ENCODE measurements around the gene TREM2. TPM values are rescaled to one million over a fixed set of nuclear protein-coding genes. Genes with fewer than 3 reads are reported as not detected.

TREM2 gene
- polyA plus RNA-seq, 1 donor from 2014 or later: not detected

DNA sequence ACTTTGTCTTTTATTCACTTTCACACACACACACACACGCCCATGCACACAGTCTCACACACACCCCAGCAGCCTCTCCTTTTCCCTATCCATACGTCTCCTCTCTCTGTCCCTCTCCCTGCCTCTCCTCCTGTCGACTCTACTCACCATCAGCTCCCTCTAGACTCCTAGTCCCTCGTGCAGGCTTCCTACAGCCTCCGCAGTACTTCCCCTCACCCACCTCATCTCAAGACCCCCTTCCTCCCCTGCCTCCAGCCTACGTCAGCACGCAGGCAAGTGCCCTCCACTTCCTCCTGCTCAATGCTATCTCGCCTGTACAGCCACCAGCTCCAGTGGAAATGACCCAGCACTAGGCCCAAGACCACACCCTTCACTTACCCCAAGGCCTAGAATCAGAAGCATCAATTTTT, 38.9 kb upstream of the TREM2 start:
- Histone ChIP-seq H2AFZ (ENCODE audit: low read depth, low read length) (no peak overlapping the region), H3K9me3 (ENCODE audit: low read length) (no peaks in the 10 kb centered on the region), H3K9ac (ENCODE audit: low read length) (no peak overlapping the region), H3K27ac (ENCODE audit: low read length) (no peak overlapping the region), H3K9me2 (ENCODE audit: insufficient read depth, low read length) (no peaks in the 10 kb centered on the region), H4K20me1 (ENCODE audit: insufficient read depth) (no peaks in the 10 kb centered on the region), H3K4me3 (ENCODE audit: low read length) (no peak overlapping the region), H3K27me3 (ENCODE audit: insufficient read depth, low read depth, low read length) (no peaks in the 10 kb centered on the region), H3K4me2 (ENCODE audit: low read length) (no peak overlapping the region), H3F3A (ENCODE audit: insufficient read depth, low read length, poor library complexity, severe bottlenecking) (no peaks in the 10 kb centered on the region), H3K36me3 (ENCODE audit: insufficient read depth, low read length) (no peaks in the 10 kb centered on the region), H3K79me2 (replicated peaks; ENCODE audit: insufficient read depth, low read length) (no peaks in the 10 kb centered on the region)
- TF ChIP-seq, protein P1, sequence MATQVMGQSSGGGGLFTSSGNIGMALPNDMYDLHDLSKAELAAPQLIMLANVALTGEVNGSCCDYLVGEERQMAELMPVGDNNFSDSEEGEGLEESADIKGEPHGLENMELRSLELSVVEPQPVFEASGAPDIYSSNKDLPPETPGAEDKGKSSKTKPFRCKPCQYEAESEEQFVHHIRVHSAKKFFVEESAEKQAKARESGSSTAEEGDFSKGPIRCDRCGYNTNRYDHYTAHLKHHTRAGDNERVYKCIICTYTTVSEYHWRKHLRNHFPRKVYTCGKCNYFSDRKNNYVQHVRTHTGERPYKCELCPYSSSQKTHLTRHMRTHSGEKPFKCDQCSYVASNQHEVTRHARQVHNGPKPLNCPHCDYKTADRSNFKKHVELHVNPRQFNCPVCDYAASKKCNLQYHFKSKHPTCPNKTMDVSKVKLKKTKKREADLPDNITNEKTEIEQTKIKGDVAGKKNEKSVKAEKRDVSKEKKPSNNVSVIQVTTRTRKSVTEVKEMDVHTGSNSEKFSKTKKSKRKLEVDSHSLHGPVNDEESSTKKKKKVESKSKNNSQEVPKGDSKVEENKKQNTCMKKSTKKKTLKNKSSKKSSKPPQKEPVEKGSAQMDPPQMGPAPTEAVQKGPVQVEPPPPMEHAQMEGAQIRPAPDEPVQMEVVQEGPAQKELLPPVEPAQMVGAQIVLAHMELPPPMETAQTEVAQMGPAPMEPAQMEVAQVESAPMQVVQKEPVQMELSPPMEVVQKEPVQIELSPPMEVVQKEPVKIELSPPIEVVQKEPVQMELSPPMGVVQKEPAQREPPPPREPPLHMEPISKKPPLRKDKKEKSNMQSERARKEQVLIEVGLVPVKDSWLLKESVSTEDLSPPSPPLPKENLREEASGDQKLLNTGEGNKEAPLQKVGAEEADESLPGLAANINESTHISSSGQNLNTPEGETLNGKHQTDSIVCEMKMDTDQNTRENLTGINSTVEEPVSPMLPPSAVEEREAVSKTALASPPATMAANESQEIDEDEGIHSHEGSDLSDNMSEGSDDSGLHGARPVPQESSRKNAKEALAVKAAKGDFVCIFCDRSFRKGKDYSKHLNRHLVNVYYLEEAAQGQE (IDR thresholded peaks at IDR 0.05; ENCODE audit: borderline replicate concordance): no peak
- TF ChIP-seq POLR2AphosphoS5 (IDR thresholded peaks at IDR 0.05): no peak
- no peak for TF ChIP-seq TAF1 (IDR thresholded peaks at IDR 0.05; ENCODE audit: low read depth)
- no peak for TF ChIP-seq MXI1 (conservative IDR thresholded peaks at IDR 0.05; ENCODE audit: poor library complexity, severe bottlenecking)
- TF ChIP-seq, protein P2, sequence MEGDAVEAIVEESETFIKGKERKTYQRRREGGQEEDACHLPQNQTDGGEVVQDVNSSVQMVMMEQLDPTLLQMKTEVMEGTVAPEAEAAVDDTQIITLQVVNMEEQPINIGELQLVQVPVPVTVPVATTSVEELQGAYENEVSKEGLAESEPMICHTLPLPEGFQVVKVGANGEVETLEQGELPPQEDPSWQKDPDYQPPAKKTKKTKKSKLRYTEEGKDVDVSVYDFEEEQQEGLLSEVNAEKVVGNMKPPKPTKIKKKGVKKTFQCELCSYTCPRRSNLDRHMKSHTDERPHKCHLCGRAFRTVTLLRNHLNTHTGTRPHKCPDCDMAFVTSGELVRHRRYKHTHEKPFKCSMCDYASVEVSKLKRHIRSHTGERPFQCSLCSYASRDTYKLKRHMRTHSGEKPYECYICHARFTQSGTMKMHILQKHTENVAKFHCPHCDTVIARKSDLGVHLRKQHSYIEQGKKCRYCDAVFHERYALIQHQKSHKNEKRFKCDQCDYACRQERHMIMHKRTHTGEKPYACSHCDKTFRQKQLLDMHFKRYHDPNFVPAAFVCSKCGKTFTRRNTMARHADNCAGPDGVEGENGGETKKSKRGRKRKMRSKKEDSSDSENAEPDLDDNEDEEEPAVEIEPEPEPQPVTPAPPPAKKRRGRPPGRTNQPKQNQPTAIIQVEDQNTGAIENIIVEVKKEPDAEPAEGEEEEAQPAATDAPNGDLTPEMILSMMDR (IDR thresholded peaks at IDR 0.05; ENCODE audit: poor library complexity, severe bottlenecking): no peak
- TF ChIP-seq EP300 (conservative IDR thresholded peaks at IDR 0.05; ENCODE audit: poor library complexity, severe bottlenecking): no peak
- TF ChIP-seq RAD21 (conservative IDR thresholded peaks at IDR 0.05): no peak
- TF ChIP-seq EZH2 (IDR thresholded peaks at IDR 0.05; ENCODE audit: borderline replicate concordance, insufficient read depth, low read length, poor library complexity, severe bottlenecking): no peak
- no peak for TF ChIP-seq SMC3 (conservative IDR thresholded peaks at IDR 0.05; ENCODE audit: poor library complexity)

DNA sequence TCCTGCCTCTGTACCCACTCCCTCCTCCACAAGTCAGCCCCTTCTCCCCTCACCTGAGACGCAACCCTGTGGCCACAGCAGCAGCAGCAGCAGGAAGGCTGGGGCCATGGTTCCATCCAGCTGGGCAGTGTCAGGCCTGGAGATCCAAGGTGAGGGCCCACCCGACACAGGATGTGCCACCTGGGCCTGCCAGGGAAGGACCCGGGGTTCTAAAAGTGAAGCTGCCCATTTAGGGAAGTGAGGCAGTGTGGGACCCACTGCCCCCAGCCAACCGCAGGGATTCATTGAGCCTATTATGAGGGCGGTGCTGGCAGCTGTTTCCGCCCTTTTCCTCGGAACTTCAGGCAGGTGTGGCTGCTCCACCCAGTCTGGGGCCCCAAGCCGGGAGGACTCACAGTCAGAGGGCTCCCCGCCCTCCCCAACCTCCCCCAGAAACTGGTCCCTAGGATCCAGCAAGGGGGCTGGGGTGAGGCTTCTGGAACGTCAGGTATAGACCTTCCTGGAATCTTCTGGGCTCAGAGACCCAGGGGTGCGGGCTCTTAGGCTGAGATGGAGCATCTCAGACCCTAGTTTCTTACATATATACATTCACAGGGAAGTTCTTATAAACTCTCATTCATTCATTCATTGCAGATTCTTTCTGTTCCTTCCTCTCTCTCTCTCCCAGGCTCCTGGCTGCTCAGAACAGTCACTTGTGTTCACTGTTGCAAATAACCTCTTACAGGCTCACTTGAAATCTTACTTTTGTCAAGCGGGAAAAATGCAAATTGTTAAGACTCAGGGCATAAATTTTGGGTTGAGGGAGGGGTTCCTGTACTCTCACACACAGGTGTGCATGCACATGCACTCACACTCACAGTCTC, 38.2 kb upstream of the TREM2 start, which contains the start of gene TREML2:
Gene TREML2, minus strand, starts transcription at position 249 of the 863 bp plus-strand sequence. Its CDS starts 141 bp downstream, at position 108.
- no peak within 1 kb of the TSS for H2AFZ ChIP-seq (ENCODE audit: low read depth, low read length)
- no peaks in the 10 kb centered on the region for H3F3A ChIP-seq (ENCODE audit: insufficient read depth, low read length, poor library complexity, severe bottlenecking)
- TF ChIP-seq RAD21 (conservative IDR thresholded peaks at IDR 0.05) (no peak), EZH2 (IDR thresholded peaks at IDR 0.05; ENCODE audit: borderline replicate concordance, insufficient read depth, low read length, poor library complexity, severe bottlenecking) (no peak), POLR2AphosphoS5 (IDR thresholded peaks at IDR 0.05) (no peak), EP300 (conservative IDR thresholded peaks at IDR 0.05; ENCODE audit: poor library complexity, severe bottlenecking) (no peak), TAF1 (IDR thresholded peaks at IDR 0.05; ENCODE audit: low read depth) (no peak), SMC3 (conservative IDR thresholded peaks at IDR 0.05; ENCODE audit: poor library complexity) (no peak), MXI1 (conservative IDR thresholded peaks at IDR 0.05; ENCODE audit: poor library complexity, severe bottlenecking) (no peak)
- TF ChIP-seq, protein P1 (IDR thresholded peaks at IDR 0.05; ENCODE audit: borderline replicate concordance): no peak
- TF ChIP-seq, protein P2 (IDR thresholded peaks at IDR 0.05; ENCODE audit: poor library complexity, severe bottlenecking): no peak
- H3K79me2 ChIP-seq (replicated peaks; ENCODE audit: insufficient read depth, low read length): no peaks in the 10 kb centered on the region
- peak within 1 kb of the TSS; percentile 21 for H3K27ac ChIP-seq (ENCODE audit: low read length)
- no peak within 1 kb of the TSS for H3K9ac ChIP-seq (ENCODE audit: low read length)
- peak within 1 kb of the TSS; percentile 5 for H3K4me3 ChIP-seq (ENCODE audit: low read length)
- no peaks in the 10 kb centered on the region for H3K9me3 ChIP-seq (ENCODE audit: low read length)
- H4K20me1 ChIP-seq (ENCODE audit: insufficient read depth): no peaks in the 10 kb centered on the region
- no peaks in the 10 kb centered on the region for H3K36me3 ChIP-seq (ENCODE audit: insufficient read depth, low read length)
- no peaks in the 10 kb centered on the region for H3K9me2 ChIP-seq (ENCODE audit: insufficient read depth, low read length)
- H3K27me3 ChIP-seq (ENCODE audit: insufficient read depth, low read depth, low read length): no peaks in the 10 kb centered on the region
- H3K4me2 ChIP-seq (ENCODE audit: low read length): no peak within 1 kb of the TSS
